Neural cell (in vitro differentiated cells): ENCODE results near the gene TXNDC17.
A peak's percentile ranks its signal among the peaks of the same experiment; 100 is the strongest.

Experiments used
- CTCF ChIP-seq: fragments of 450-650 bp; IDR thresholded peaks from 2 replicates; pipeline ENCODE4 v1.5.1; 2014; ENCODE audit warnings: antibody characterized with exemption, mild to moderate bottlenecking, moderate library complexity; ENCODE audit not compliant: poor library complexity, severe bottlenecking
- EP300 ChIP-seq: fragments of 450-650 bp; conservative IDR thresholded peaks from 2 replicates; pipeline ENCODE4 v1.6.1; 2014; ENCODE audit warnings: antibody characterized with exemption, mild to moderate bottlenecking, moderate library complexity; ENCODE audit not compliant: poor library complexity, severe bottlenecking
- EZH2 ChIP-seq: fragments of 200-600, 300-800 bp; shearing (Covaris generic), sonication (generic); IDR thresholded peaks from 2 replicates; pipeline ENCODE4 v1.6.1; 2014; ENCODE audit warnings: antibody characterized with exemption, low read length, borderline replicate concordance, mild to moderate bottlenecking; ENCODE audit not compliant: insufficient read depth, poor library complexity, severe bottlenecking
- MXI1 ChIP-seq: fragments of 450-650 bp; conservative IDR thresholded peaks from 2 replicates; pipeline ENCODE4 v1.6.1; 2014; ENCODE audit warnings: antibody characterized with exemption, mild to moderate bottlenecking; ENCODE audit not compliant: poor library complexity, severe bottlenecking
- POLR2AphosphoS5 ChIP-seq: IDR thresholded peaks from 2 replicates; pipeline ENCODE4 v1.6.1; 2012
- RAD21 ChIP-seq: fragments of 450-650 bp; conservative IDR thresholded peaks from 2 replicates; pipeline ENCODE4 v1.6.1; 2014; ENCODE audit warnings: antibody characterized with exemption, mild to moderate bottlenecking, moderate library complexity
- SMC3 ChIP-seq: fragments of 450-650 bp; conservative IDR thresholded peaks from 2 replicates; pipeline ENCODE4 v1.6.1; 2014; ENCODE audit warnings: antibody characterized with exemption, mild to moderate bottlenecking, moderate library complexity; ENCODE audit not compliant: poor library complexity
- TAF1 ChIP-seq: IDR thresholded peaks from 2 replicates; pipeline ENCODE4 v1.6.1; 2012; ENCODE audit warnings: low read depth
- TF ChIP-seq, protein P1 (sequence below): IDR thresholded peaks from 2 replicates; pipeline ENCODE4 v1.6.1; 2012; ENCODE audit warnings: borderline replicate concordance

DNA sequence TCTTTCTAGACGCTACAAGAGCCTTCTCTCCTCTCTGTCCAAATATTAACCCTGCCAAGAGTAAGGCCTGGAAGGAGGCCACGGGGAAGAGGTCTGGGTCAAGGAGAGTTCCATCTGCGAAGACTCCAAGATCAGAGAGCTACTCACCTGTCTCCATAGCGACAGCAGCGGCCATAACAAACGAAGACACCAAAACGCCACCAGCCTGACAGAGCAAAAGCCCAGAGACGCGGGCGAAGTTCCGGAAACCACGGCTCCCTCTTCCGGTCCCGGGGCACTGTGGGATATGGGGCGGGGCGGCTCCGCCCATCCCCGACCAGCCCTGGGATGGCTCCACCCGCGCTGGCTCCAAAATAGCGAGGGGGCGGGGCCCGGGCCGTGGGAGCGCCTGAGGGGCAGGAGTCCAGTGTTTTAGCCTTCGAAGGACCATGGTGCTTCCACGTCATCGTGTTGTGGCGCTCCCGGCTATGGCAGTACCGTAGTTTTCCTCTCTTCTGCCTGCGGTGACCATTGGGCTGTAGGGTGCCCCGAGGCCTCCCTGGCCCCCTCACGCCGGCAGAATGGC is 10.6 kb downstream of the TXNDC17 start, which contains the start of the genes C17orf100 and MED31:
- no peak for TF ChIP-seq CTCF
- TF ChIP-seq, protein P1, sequence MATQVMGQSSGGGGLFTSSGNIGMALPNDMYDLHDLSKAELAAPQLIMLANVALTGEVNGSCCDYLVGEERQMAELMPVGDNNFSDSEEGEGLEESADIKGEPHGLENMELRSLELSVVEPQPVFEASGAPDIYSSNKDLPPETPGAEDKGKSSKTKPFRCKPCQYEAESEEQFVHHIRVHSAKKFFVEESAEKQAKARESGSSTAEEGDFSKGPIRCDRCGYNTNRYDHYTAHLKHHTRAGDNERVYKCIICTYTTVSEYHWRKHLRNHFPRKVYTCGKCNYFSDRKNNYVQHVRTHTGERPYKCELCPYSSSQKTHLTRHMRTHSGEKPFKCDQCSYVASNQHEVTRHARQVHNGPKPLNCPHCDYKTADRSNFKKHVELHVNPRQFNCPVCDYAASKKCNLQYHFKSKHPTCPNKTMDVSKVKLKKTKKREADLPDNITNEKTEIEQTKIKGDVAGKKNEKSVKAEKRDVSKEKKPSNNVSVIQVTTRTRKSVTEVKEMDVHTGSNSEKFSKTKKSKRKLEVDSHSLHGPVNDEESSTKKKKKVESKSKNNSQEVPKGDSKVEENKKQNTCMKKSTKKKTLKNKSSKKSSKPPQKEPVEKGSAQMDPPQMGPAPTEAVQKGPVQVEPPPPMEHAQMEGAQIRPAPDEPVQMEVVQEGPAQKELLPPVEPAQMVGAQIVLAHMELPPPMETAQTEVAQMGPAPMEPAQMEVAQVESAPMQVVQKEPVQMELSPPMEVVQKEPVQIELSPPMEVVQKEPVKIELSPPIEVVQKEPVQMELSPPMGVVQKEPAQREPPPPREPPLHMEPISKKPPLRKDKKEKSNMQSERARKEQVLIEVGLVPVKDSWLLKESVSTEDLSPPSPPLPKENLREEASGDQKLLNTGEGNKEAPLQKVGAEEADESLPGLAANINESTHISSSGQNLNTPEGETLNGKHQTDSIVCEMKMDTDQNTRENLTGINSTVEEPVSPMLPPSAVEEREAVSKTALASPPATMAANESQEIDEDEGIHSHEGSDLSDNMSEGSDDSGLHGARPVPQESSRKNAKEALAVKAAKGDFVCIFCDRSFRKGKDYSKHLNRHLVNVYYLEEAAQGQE, result no peak
- TF ChIP-seq POLR2AphosphoS5, result peak; percentile 91
- peak; percentile 57 for TF ChIP-seq MXI1
- peak; percentile 58 for TF ChIP-seq EP300
- TF ChIP-seq EZH2, result no peak
- no peak for TF ChIP-seq TAF1
- no peak for TF ChIP-seq RAD21
- TF ChIP-seq SMC3, result no peak
